ENCODE measurements around the gene STRIP1.

- no peak for TF ChIP-seq CTCF (IDR thresholded peaks at IDR 0.05)
- TF ChIP-seq MAX (IDR thresholded peaks at IDR 0.05; ENCODE audit: low read depth) = no peak
- TF ChIP-seq TAF1 (IDR thresholded peaks at IDR 0.05; ENCODE audit: borderline replicate concordance, low read depth, low read length) = no peak
- no peak for TF ChIP-seq NFIC (IDR thresholded peaks at IDR 0.05; ENCODE audit: borderline replicate concordance)
- no peak for TF ChIP-seq USF2 (IDR thresholded peaks at IDR 0.05; ENCODE audit: borderline replicate concordance, low read depth, low read length)
- TF ChIP-seq YY1 (IDR thresholded peaks at IDR 0.05; ENCODE audit: low read depth) = no peak
- TF ChIP-seq MEF2A (IDR thresholded peaks at IDR 0.05; ENCODE audit: borderline replicate concordance, low read depth) = no peak
- TF ChIP-seq FOXM1 (IDR thresholded peaks at IDR 0.05; ENCODE audit: low read depth) = no peak
- no peak for TF ChIP-seq RAD21 (IDR thresholded peaks at IDR 0.05; ENCODE audit: low read length)
- no peak for TF ChIP-seq PBX3 (IDR thresholded peaks at IDR 0.05)
- TF ChIP-seq POLR2AphosphoS5 (IDR thresholded peaks at IDR 0.05; ENCODE audit: low read depth, low read length) = no peak
- TF ChIP-seq ELF1 (IDR thresholded peaks at IDR 0.05) = no peak
- TF ChIP-seq EP300 (IDR thresholded peaks at IDR 0.05; ENCODE audit: borderline replicate concordance in 1 of 2, low read depth in 1 of 2, low read length in 1 of 2) = no peak
- TF ChIP-seq EZH2phosphoT487 (IDR thresholded peaks at IDR 0.05; ENCODE audit: borderline replicate concordance, low read depth) = no peak
Observed at GRCh38 chr1:109986054-109986444, 48.4 kb upstream of the STRIP1 start.
